Measurements from ENCODE around the gene KRR1.

- TF ChIP-seq CTCF (IDR thresholded peaks at IDR 0.05) (no peak), POLR2A (IDR thresholded peaks at IDR 0.05) (no peak)
Measured at GRCh38 chr12:75539889-75540288, 28.5 kb upstream of the KRR1 start.
